AG10803 (cell line): ENCODE data around the gene ROR1.
A peak's percentile ranks its signal among the peaks of the same experiment; 100 is the strongest.

Source experiments
- DNase-seq: peaks from one replicate; pipeline ENCODE4 v3.0.0; 2010; ENCODE audit warnings: low read depth
- H3K4me3 ChIP-seq: 2 replicates; pipeline ENCODE4 v1.5.1; 2011; ENCODE audit warnings: mild to moderate bottlenecking, low read length, control low read depth
- CTCF ChIP-seq: conservative IDR thresholded peaks from 2 replicates; pipeline ENCODE4 v1.5.1; 2011; ENCODE audit warnings: mild to moderate bottlenecking, low read length, control low read depth, inconsistent platforms

The ROR1 gene

DNA sequence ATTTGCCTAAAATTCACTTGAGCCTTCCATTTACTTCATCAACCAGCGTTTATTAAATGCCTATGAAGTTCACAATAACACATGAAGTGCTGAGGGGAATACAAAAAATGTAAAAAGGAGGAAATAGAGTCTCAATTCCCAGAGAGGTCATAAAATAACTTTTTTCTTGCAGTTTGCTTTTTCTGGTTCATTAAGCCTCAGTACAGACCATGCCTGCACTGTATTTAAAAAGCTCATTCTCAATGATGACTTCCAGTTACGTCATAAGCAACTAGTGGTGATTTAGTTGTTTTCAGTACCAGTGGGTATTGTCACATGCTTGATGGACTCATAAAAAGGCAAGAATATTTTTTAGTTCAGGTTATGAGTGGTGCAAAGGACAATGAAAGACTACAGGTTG lies 269.5 kb downstream of the ROR1 start:
- no peak for TF ChIP-seq CTCF
- DNase-seq: peak; percentile 19
- H3K4me3 ChIP-seq: no peak overlapping the region

DNA sequence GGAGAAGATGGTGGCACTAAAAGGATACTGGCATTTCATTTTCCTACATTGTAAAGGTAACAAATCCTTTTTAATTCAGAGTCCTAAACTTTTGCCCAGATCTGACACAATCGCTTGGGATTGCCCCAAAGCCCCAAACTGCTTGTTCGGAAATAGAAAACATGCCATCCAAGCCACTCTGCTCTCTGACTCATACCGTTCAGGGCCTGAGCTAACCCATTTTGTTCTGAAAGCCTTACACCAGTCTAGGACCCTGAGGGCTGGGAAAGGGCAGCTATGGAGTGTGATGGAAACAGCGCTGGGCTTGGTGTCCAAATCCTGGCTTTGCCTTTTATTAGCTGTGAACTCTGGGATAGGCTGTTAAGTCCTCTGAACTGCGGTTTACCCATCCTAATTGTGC lies 270.2 kb downstream of the ROR1 start:
- DNase-seq: peak; percentile 81
- no peak for TF ChIP-seq CTCF
- no peak overlapping the region for H3K4me3 ChIP-seq

DNA sequence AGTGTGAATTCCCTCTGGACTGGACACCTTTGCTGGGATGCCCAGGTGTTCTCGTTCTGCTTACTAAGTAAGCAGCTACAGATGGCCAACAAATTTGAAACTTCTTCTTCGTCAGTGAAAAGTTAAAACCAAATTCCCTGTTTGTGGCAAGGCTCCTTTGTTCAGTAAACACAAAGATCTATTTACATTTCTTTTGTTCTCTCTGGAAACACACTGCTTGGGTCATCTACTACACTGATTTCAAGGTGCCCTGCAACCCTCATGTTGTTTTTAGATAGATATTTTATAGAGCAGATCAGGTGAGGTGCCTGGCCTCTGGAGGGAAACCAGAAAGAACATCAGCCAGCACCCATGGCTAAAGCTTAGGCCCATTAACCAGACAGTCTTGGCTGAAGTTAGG lies 272.4 kb downstream of the ROR1 start:
- TF ChIP-seq CTCF: no peak
- no peak overlapping the region for H3K4me3 ChIP-seq
- DNase-seq: no peak

GRCh38 chr1:64046891-64047290 lies 273.1 kb downstream of the ROR1 start:
- TF ChIP-seq CTCF: no peak
- no peak overlapping the region for H3K4me3 ChIP-seq
- DNase-seq: no peak

DNA sequence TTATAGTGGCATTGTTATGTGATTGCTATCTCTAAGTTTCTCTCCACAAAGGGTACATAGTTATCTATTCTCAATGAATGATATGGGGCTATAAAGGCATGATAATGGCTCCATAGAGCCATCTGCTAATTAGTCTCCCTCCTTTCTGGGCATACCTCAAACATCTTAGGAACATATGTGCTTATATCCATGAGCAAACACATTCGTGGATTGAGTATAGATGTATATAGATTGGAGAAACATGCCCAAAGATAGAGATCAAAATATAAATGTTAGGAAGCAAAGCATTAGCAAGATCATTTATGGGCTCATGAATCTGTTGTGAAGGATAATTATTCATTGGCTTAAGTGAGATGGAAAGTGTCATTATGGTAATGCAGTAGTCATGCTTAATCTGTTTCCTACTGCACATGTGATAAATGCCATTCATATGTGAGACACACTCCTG lies 273.8 kb downstream of the ROR1 start:
- H3K4me3 ChIP-seq: no peak overlapping the region
- TF ChIP-seq CTCF: no peak
- DNase-seq: no peak

DNA sequence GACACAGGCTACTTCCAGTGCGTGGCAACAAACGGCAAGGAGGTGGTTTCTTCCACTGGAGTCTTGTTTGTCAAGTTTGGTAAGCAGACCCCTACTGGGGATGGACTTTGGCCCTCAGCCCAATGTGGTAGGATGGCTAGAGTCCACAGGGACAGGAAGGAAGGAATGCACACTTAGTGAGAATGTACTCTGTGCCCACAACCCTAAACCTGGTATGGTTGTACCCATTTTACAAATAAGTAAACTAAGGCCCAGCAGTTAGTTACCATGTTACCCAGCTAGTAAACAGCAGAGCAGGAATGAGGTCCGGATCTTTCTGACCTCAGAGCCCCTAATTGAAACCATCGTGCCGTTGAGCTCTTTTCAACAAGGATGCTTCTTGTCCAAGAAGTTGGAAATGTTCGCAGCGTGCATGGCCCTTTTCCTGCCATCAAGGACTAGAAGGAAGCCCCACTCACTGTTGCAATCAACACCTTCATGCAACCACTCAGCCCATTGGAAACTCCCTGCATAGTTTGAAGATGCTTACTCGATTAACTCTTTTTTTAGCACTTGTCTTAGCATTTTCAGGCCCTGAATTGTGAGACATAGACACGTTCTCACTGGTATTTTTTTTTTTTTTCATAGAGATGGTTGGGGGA lies 276.2 kb downstream of the ROR1 start:
- no peak overlapping the region for H3K4me3 ChIP-seq
- DNase-seq: peak; percentile 33
- no peak for TF ChIP-seq CTCF

DNA sequence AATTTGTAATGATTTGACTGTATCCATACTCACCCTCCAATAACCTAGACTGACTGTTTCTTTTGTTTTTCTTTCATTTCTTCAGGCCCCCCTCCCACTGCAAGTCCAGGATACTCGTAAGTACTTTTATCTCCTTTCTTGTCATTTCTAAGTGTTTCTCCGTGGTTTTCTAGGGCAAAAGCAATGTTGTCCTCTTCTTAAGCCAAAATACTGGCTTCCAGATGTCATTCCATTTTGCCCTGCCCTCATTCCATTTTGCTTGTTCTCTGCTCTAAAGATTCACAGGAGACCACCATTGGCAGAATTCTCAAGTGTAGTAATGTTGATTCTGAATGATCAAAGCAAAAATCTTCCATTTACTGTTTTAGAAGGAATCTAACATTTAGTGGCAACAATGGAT lies 276.8 kb downstream of the ROR1 start:
- no peak for TF ChIP-seq CTCF
- DNase-seq: peak; percentile 62
- no peak overlapping the region for H3K4me3 ChIP-seq
